Right lobe of liver (tissue), 6 donors: ENCODE results near the gene FREY1. TPM values are rescaled to one million over a fixed set of nuclear protein-coding genes. Genes with fewer than 3 reads are reported as not detected.

Experiments
- ATAC-seq, 4 donors: fragments of 200-7000 bp; cut with Tn5 transposase; one replicate each; pipeline ENCODE4 v1.9.1; 2020; ENCODE audit warnings: mild to moderate bottlenecking in 4 of 4, moderate library complexity in 4 of 4
- DNase-seq, 3 donors: peaks; one replicate each; pipeline ENCODE4 v3.0.0-alpha.2; 2020
- H3K27ac ChIP-seq, 3 donors: fragments of 200-600 bp; one replicate each; pipeline ENCODE4 v1.8.0; 2022
- H3K27me3 ChIP-seq, 2 donors: fragments of 200-600 bp; one replicate each; pipeline ENCODE4 v1.8.0; 2022
- H3K36me3 ChIP-seq, 4 donors: fragments of 200-600 bp; sonication (generic) in 1 of 4; one replicate each; pipeline versions ENCODE4 v1.5.1 to v1.8.0; 2017 to 2022; ENCODE audit warnings: control low read depth in 1 of 4
- H3K4me1 ChIP-seq, 4 donors: fragments of 200-600 bp; sonication (generic) in 1 of 4; one replicate each; pipeline versions ENCODE4 v1.5.1 to v1.8.0; 2017 to 2022; ENCODE audit warnings: control low read depth in 1 of 4
- H3K4me3 ChIP-seq, 3 donors: fragments of 200-600 bp; one replicate each; pipeline ENCODE4 v1.8.0; 2022
- H3K9me3 ChIP-seq, 4 donors: fragments of 200-600 bp; sonication (generic) in 1 of 4; one replicate each; pipeline versions ENCODE4 v1.5.1 to v1.8.0; 2017 to 2022; ENCODE audit warnings: control low read depth in 1 of 4
- CTCF ChIP-seq, 4 donors: fragments of 200-600 bp in 3 of 4; fragments of 450-650 bp in 1 of 4; IDR thresholded peaks; one replicate each; pipeline versions ENCODE4 v1.5.1 to v1.8.0; 2016 to 2022; ENCODE audit warnings: antibody characterized with exemption in 4 of 4, mild to moderate bottlenecking in 2 of 4
- POLR2A ChIP-seq: fragments of 450-650 bp; IDR thresholded peaks from one replicate; pipeline ENCODE4 v1.6.1; 2017; ENCODE audit warnings: antibody characterized with exemption, mild to moderate bottlenecking
- WGBS: methylation state at CpG from one replicate; pipeline ENCODE4 v1.1.6; 2018; ENCODE audit warnings: low coverage, low lambda C conversion rate; ENCODE audit not compliant: insufficient coverage; ENCODE audit errors: missing lambda C conversion rate; 5-methylcytosine and 5-hydroxymethylcytosine counted together
- intact Hi-C, 2 donors: fragments of 100-400 bp; cut with DNase I; formaldehyde crosslinking; loops; one replicate each; pipeline versions ENCODE4 v1.11.2 to v1.14.1; 2022
- total RNA-seq, 6 experiments: library from RNA; depleted of rRNA in 2 of 6; stranded (reverse); fragments of >200 nt in 2 of 6; fragmentation: NEBNext Ultra II Directional in 3 of 6; extraction: Animal tissue kit (Norgen Biotek cat#: 25700) in 3 of 6; gene quantifications; one replicate each; pipeline versions ENCODE4 v1.1.0 to v1.2.4, GENCODE V29; 2016 to 2023
- donor health status: DM: no; HTN: yes; CAD: no.
- donor health status: DM: no; HTN: no; CAD: no.
- donor health status: DM: no; HTN: no; CAD: no.
- donor health status: DM: no; HTN: yes; CAD: no.
- donor health status: DM: no; HTN: yes; CAD: no.

Gene FREY1
- total RNA-seq, 6 experiments from 2014 or later: 0.40 to 0.90 (median 0.42) TPM; not detected in 3

- intact Hi-C loops: no loop called here
- H3K36me3 ChIP-seq: no peaks in the 10 kb centered on the region
- no peak for TF ChIP-seq CTCF (IDR thresholded peaks at IDR 0.05)
- no peak for TF ChIP-seq POLR2A
- no peaks in the 10 kb centered on the region for H3K27me3 ChIP-seq
- H3K9me3 ChIP-seq: no peaks in the 10 kb centered on the region
- ATAC-seq: peak; percentile 70 to 88 (median 77)
- H3K27ac ChIP-seq: no peak overlapping the region
- peak; percentile 79 to 83 (median 80) for DNase-seq
- WGBS: 5% methylated on average over 16 of the region's 62 CpGs
- H3K4me1 ChIP-seq: peaks cover 0 to 5% (median 2%) of the 10 kb centered on the region in 4 donors
- H3K4me3 ChIP-seq: peak overlapping the region; percentile 42 to 59 (median 50)
Measured at GRCh38 chr11:45899448-45900174, 7.5 kb downstream of the FREY1 start.

GRCh38 chr11:45899086-45899447 is 8.0 kb downstream of the FREY1 start:
- ATAC-seq (no peak), DNase-seq (no peak)
- no peaks in the 10 kb centered on the region for H3K9me3 ChIP-seq
- no peaks in the 10 kb centered on the region for H3K36me3 ChIP-seq
- TF ChIP-seq CTCF (IDR thresholded peaks at IDR 0.05) (no peak), POLR2A (no peak)
- intact Hi-C loops: no loop called here
- no peak overlapping the region for H3K27ac ChIP-seq
- H3K27me3 ChIP-seq: no peaks in the 10 kb centered on the region
- H3K4me1 ChIP-seq: peaks cover 0 to 5% (median 2%) of the 10 kb centered on the region in 4 donors
- 20% methylated on average over 1 of the region's 3 CpGs for WGBS
- H3K4me3 ChIP-seq: no peak overlapping the region

- Histone ChIP-seq H3K4me1 (peaks cover 0 to 12% (median 2%) of the 10 kb centered on the region in 4 donors), H3K36me3 (no peaks in the 10 kb centered on the region), H3K9me3 (no peaks in the 10 kb centered on the region), H3K27me3 (no peaks in the 10 kb centered on the region), H3K4me3 (no peak overlapping the region), H3K27ac (no peak overlapping the region)
- DNase-seq (no peak), ATAC-seq (no peak)
- intact Hi-C loops: no loop called here
- no CpG with 5 or more reads among the region's 6 CpGs for WGBS
- TF ChIP-seq POLR2A (no peak), CTCF (IDR thresholded peaks at IDR 0.05) (no peak)
Measured at GRCh38 chr11:45897556-45897955, 9.5 kb downstream of the FREY1 start.

- H3K27me3 ChIP-seq: no peaks in the 10 kb centered on the region
- H3K27ac ChIP-seq: no peak overlapping the region
- DNase-seq: no peak
- no peaks in the 10 kb centered on the region for H3K36me3 ChIP-seq
- TF ChIP-seq POLR2A (no peak), CTCF (IDR thresholded peaks at IDR 0.05) (no peak)
- H3K4me1 ChIP-seq: peaks cover 0 to 19% (median 2%) of the 10 kb centered on the region in 4 donors
- no peak overlapping the region for H3K4me3 ChIP-seq
- WGBS: 0% methylated on average over 4 of the region's 19 CpGs
- H3K9me3 ChIP-seq: no peaks in the 10 kb centered on the region
- intact Hi-C loops: no loop called here
- ATAC-seq: no peak
Measured at GRCh38 chr11:45896422-45896984, 10.6 kb downstream of the FREY1 start.
